DOHH2 (cell line): Measurements from ENCODE around the gene SLC25A6.

Experiments
- H3F3A ChIP-seq: fragments of 200-600 bp; sonication (generic), shearing (Covaris generic); 2 replicates; pipeline ENCODE4 v1.6.0; 2016; ENCODE audit warnings: antibody characterized with exemption, mild to moderate bottlenecking; ENCODE audit not compliant: control insufficient read depth, insufficient read depth
- H3K27ac ChIP-seq: fragments of 200-600 bp; sonication (generic); 2 replicates; pipeline ENCODE4 v1.5.1; 2014; ENCODE audit warnings: low read depth, mild to moderate bottlenecking, low read length, moderate library complexity
- H3K27me3 ChIP-seq: fragments of 200-600 bp; sonication (generic); 2 replicates; pipeline ENCODE4 v1.6.1; 2014; ENCODE audit warnings: mild to moderate bottlenecking, low read length, mixed read lengths; ENCODE audit not compliant: control insufficient read depth
- H3K36me3 ChIP-seq: fragments of 200-600 bp; sonication (generic); 2 replicates; pipeline ENCODE4 v1.6.1; 2014; ENCODE audit warnings: mild to moderate bottlenecking, low read length, moderate library complexity, mixed read lengths; ENCODE audit not compliant: control insufficient read depth
- H3K4me1 ChIP-seq: fragments of 200-600 bp; sonication (generic); 2 replicates; pipeline ENCODE4 v1.6.1; 2014; ENCODE audit warnings: mild to moderate bottlenecking, low read length, mixed read lengths; ENCODE audit not compliant: control insufficient read depth
- H3K4me2 ChIP-seq: fragments of 200-600 bp; sonication (generic); 2 replicates; pipeline ENCODE4 v1.6.0; 2014; ENCODE audit warnings: mild to moderate bottlenecking, low read length, moderate library complexity
- H3K4me3 ChIP-seq: fragments of 200-600 bp; sonication (generic); 2 replicates; pipeline ENCODE4 v1.5.1; 2014; ENCODE audit warnings: mild to moderate bottlenecking, low read length, mixed read lengths
- H3K79me2 ChIP-seq: fragments of 200-600 bp; sonication (generic); 2 replicates; pipeline ENCODE4 v1.6.1; 2014; ENCODE audit warnings: mild to moderate bottlenecking, low read length, mixed read lengths; ENCODE audit not compliant: control insufficient read depth
- H3K9me2 ChIP-seq: fragments of 200-600 bp; sonication (generic); replicated peaks from 2 replicates; pipeline ENCODE4 v1.6.1; 2014; ENCODE audit warnings: mild to moderate bottlenecking, low read length, mixed read lengths; ENCODE audit not compliant: control insufficient read depth
- H3K9me3 ChIP-seq: fragments of 200-600 bp; sonication (generic); 2 replicates; pipeline ENCODE4 v1.6.1; 2014; ENCODE audit warnings: antibody characterized with exemption, low read length, mixed read lengths; ENCODE audit not compliant: control insufficient read depth, insufficient read depth
- H4K20me1 ChIP-seq: fragments of 200-600 bp; sonication (generic); 2 replicates; pipeline ENCODE4 v1.6.0; 2014; ENCODE audit warnings: low read depth, mild to moderate bottlenecking, antibody characterized with exemption, low read length, moderate library complexity; ENCODE audit not compliant: control insufficient read depth, insufficient read depth
- EZH2phosphoT487 ChIP-seq: fragments of 200-600 bp; sonication (generic); IDR thresholded peaks from 2 replicates; pipeline ENCODE4 v1.6.1; 2017; ENCODE audit warnings: borderline replicate concordance, mild to moderate bottlenecking, antibody characterized with exemption, low read length, moderate library complexity, mixed read lengths
- TF ChIP-seq, protein P1 (sequence below): fragments of 200-600 bp; sonication (generic); IDR thresholded peaks from one replicate; pipeline ENCODE4 v1.5.1; 2014; ENCODE audit warnings: antibody characterized with exemption, mild to moderate bottlenecking, low read depth, low read length; ENCODE audit not compliant: poor library complexity, severe bottlenecking

SLC25A6 gene

DNA sequence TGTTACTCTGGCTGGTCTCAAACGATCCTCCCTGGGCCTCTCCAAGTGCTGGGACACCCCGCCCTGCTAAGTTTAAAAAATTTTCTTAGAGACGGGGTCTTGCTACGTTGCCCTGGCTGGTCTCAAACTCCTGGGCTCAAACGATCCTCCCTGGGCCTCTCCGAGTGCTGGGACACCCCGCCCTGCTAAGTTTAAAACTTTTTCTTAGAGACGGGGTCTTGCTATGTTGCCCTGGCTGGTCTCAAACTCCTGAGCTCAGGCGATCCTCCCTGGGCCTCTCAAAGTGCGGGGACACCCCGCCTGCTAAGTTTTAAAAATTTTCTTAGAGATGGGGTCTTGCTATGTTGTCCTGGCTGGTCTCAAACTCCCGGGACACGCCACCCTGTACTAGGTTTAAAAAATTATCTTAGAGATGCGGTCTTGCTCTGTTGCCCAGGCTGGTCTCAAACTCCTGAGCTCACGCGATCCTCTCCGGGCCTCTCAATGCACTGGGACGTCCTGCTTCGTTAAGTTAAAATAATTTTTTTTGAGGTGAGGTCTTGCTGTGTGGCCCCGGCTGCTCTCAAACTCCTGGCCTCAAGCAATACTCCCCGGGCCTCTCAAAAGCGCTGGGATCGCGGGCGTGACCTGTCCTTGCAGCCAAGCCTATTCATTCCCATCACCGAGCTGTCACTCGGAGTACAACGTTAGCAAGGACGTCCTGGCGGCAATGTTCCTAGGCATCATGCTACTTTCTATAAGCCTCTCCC, 1.1 kb downstream of the SLC25A6 start:
- no peaks in the 10 kb centered on the region for H3K9me2 ChIP-seq
- TF ChIP-seq, protein P1, sequence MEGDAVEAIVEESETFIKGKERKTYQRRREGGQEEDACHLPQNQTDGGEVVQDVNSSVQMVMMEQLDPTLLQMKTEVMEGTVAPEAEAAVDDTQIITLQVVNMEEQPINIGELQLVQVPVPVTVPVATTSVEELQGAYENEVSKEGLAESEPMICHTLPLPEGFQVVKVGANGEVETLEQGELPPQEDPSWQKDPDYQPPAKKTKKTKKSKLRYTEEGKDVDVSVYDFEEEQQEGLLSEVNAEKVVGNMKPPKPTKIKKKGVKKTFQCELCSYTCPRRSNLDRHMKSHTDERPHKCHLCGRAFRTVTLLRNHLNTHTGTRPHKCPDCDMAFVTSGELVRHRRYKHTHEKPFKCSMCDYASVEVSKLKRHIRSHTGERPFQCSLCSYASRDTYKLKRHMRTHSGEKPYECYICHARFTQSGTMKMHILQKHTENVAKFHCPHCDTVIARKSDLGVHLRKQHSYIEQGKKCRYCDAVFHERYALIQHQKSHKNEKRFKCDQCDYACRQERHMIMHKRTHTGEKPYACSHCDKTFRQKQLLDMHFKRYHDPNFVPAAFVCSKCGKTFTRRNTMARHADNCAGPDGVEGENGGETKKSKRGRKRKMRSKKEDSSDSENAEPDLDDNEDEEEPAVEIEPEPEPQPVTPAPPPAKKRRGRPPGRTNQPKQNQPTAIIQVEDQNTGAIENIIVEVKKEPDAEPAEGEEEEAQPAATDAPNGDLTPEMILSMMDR, result no peak
- TF ChIP-seq EZH2phosphoT487, result no peak
- peaks cover 84% of the 10 kb centered on the region for H3K36me3 ChIP-seq
- H4K20me1 ChIP-seq, result peaks cover 38% of the 10 kb centered on the region
- peaks cover 82% of the 10 kb centered on the region for H3K79me2 ChIP-seq
- no peaks in the 10 kb centered on the region for H3K27me3 ChIP-seq
- H3F3A ChIP-seq, result peaks cover 40% of the 10 kb centered on the region
- H3K4me1 ChIP-seq, result peaks cover 45% of the 10 kb centered on the region
- H3K27ac ChIP-seq, result peak overlapping the region; percentile 95
- H3K4me2 ChIP-seq, result peak overlapping the region; percentile 86
- peak overlapping the region; percentile 99 for H3K4me3 ChIP-seq
- no peaks in the 10 kb centered on the region for H3K9me3 ChIP-seq

DNA sequence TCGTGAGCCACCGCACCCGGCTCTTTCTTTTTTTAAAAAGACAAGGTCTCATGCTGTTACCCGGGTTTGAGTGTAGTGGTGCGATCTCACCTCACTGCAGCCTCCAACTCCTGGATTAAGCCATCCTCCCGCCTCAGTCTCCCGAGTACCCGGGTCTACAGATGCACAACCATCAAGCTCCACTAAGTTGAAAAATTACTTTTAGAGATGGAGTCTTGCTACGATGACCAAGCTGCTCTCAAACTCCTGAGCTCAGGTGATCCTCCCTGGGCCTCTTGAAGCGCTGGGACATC, 2.0 kb downstream of the SLC25A6 start:
- H4K20me1 ChIP-seq, result peaks cover 39% of the 10 kb centered on the region
- no peak overlapping the region for H3K4me3 ChIP-seq
- no peak for TF ChIP-seq EZH2phosphoT487
- TF ChIP-seq, protein P1, result no peak
- H3K36me3 ChIP-seq, result peaks cover 84% of the 10 kb centered on the region
- no peaks in the 10 kb centered on the region for H3K9me2 ChIP-seq
- H3K9me3 ChIP-seq, result no peaks in the 10 kb centered on the region
- no peak overlapping the region for H3K27ac ChIP-seq
- H3K79me2 ChIP-seq, result peaks cover 74% of the 10 kb centered on the region
- H3F3A ChIP-seq, result peaks cover 49% of the 10 kb centered on the region
- no peaks in the 10 kb centered on the region for H3K27me3 ChIP-seq
- peak overlapping the region; percentile 86; the same call in 1 of the 2 replicates for H3K4me2 ChIP-seq
- H3K4me1 ChIP-seq, result peaks cover 37% of the 10 kb centered on the region

- Histone ChIP-seq H3K36me3 (peaks cover 83% of the 10 kb centered on the region), H4K20me1 (peaks cover 39% of the 10 kb centered on the region), H3K4me2 (peak overlapping the region; percentile 6; the same call in 1 of the 2 replicates), H3K9me3 (no peaks in the 10 kb centered on the region), H3K79me2 (peaks cover 68% of the 10 kb centered on the region), H3K27me3 (no peaks in the 10 kb centered on the region), H3F3A (peaks cover 54% of the 10 kb centered on the region), H3K4me1 (peaks cover 32% of the 10 kb centered on the region), H3K27ac (no peak overlapping the region), H3K9me2 (no peaks in the 10 kb centered on the region), H3K4me3 (no peak overlapping the region)
- no peak for TF ChIP-seq EZH2phosphoT487
- TF ChIP-seq, protein P1, result no peak
These were observed 2.5 kb downstream of the SLC25A6 start for GRCh38 chrX:1389181-1389992.
